A673 (cell line): ENCODE data around the gene MBD3L2. TPM values are rescaled to one million over a fixed set of nuclear protein-coding genes. Genes with fewer than 3 reads are reported as not detected.
"Not testable (repeated sequence)": the region's sequence is repeated elsewhere in the genome, so short reads cannot be mapped to it uniquely, and the experiment has no call there.

Experiments used
- Bru-seq: library from RNA; stranded (reverse); fragments of 400-500 nt; gene quantifications from one replicate; lab custom pipeline; 2021; lab: Mats Ljungman, UMichigan
- BruChase-seq, 2 experiments: library from RNA; stranded (reverse); fragments of 400-500 nt; gene quantifications; one replicate each; lab custom pipeline; 2021; lab: Mats Ljungman, UMichigan
- BruUV-seq: library from RNA; stranded (reverse); fragments of 400-500 nt; replicated peaks from 2 replicates; lab custom pipeline; 2021; lab: Mats Ljungman, UMichigan
- CTCF ChIA-PET: fragments of 300-600 bp; sonication (Branson Sonifier 250); formaldehyde crosslinking; loops from one replicate; lab custom pipeline; 2022; ENCODE audit warnings: antibody characterized with exemption; lab: Charles Lee
- POLR2A ChIA-PET: fragments of 300-600 bp; sonication (Branson Sonifier 250); formaldehyde crosslinking; loops from one replicate; lab custom pipeline; 2022; ENCODE audit warnings: antibody characterized with exemption; ENCODE audit not compliant: low non-redundant PET; lab: Charles Lee
- DNase-seq: peaks from one replicate; pipeline ENCODE4 v3.0.0-alpha.2; 2015; ENCODE audit warnings: low spot score
- H3K27ac ChIP-seq: fragments of 200-600 bp; sonication (generic); 2 replicates; pipeline ENCODE4 v1.5.1; 2016; ENCODE audit warnings: mixed run types, low read depth, mild to moderate bottlenecking, mixed read lengths, antibody characterized with exemption, low read length; ENCODE audit not compliant: poor library complexity, severe bottlenecking
- H3K27me3 ChIP-seq: fragments of 200-600 bp; sonication (generic); replicated peaks from 2 replicates; pipeline ENCODE4 v1.6.1; 2017; ENCODE audit warnings: mixed run types, low read depth, mild to moderate bottlenecking, mixed read lengths, antibody characterized with exemption, low read length; ENCODE audit not compliant: insufficient read depth, poor library complexity
- H3K36me3 ChIP-seq: fragments of 200-600 bp; sonication (generic); 2 replicates; pipeline ENCODE4 v1.6.1; 2016; ENCODE audit warnings: mixed run types, mild to moderate bottlenecking, mixed read lengths, antibody characterized with exemption, low read length; ENCODE audit not compliant: insufficient read depth, poor library complexity, severe bottlenecking
- H3K4me1 ChIP-seq: fragments of 200-600 bp; sonication (generic); 2 replicates; pipeline ENCODE4 v1.6.1; 2017; ENCODE audit warnings: mixed run types, mild to moderate bottlenecking, mixed read lengths, antibody characterized with exemption, low read length; ENCODE audit not compliant: insufficient read depth, poor library complexity, severe bottlenecking
- H3K4me3 ChIP-seq: fragments of 200-600 bp; sonication (generic); 2 replicates; pipeline ENCODE4 v1.5.1; 2016; ENCODE audit warnings: low read depth, mixed run types, mild to moderate bottlenecking, mixed read lengths, low read length; ENCODE audit not compliant: poor library complexity, severe bottlenecking
- H3K9me3 ChIP-seq: fragments of 200-600 bp; sonication (generic); 2 replicates; pipeline ENCODE4 v1.6.1; 2016; ENCODE audit warnings: mixed run types, low read depth, mild to moderate bottlenecking, mixed read lengths, antibody characterized with exemption, low read length; ENCODE audit not compliant: poor library complexity, severe bottlenecking
- EZH2 ChIP-seq: fragments of 200-600 bp; sonication (generic); IDR thresholded peaks from 2 replicates; pipeline ENCODE4 v1.6.1; 2017; ENCODE audit warnings: borderline replicate concordance, low read depth, mild to moderate bottlenecking, mixed read lengths, antibody characterized with exemption, low read length; ENCODE audit not compliant: poor library complexity, severe bottlenecking
- intact Hi-C: fragments of 100-400 bp; cut with micrococcal nuclease; formaldehyde crosslinking; loops from one replicate; pipeline ENCODE4 v1.10.0; 2022; ENCODE audit not compliant: unreplicated experiment
- long read RNA-seq: library from polyadenylated mRNA; stranded (forward); transcript quantifications from one replicate; pipeline ENCODE4 v2.0.0, GENCODE V29; 2022
- total RNA-seq: library from RNA; stranded (reverse); gene quantifications from 2 replicates; pipeline ENCODE4 v1.2.3, GENCODE V29; 2021
- TF ChIP-seq, protein P1 (sequence below): fragments of 300-800, 200-600 bp; sonication (generic); conservative IDR thresholded peaks from 2 replicates; pipeline ENCODE4 v1.5.1; 2017; ENCODE audit warnings: low read depth, mild to moderate bottlenecking, antibody characterized with exemption, low read length, moderate library complexity, mixed read lengths

MBD3L2 gene
- total RNA-seq = 1.0 TPM in 1 of 2 replicates, not detected in the other
- not detected for Bru-seq, nascent RNA
- not detected for BruChase-seq, experiment 1, labeled RNA remaining after a 2-hour chase
- BruChase-seq, experiment 2, labeled RNA remaining after a 6-hour chase = not detected
- long read RNA-seq, partial matches to known transcripts = 0 of 1 reads
- long read RNA-seq, other reads (novel, unspliced or antisense) = 0 of 1 reads

DNA sequence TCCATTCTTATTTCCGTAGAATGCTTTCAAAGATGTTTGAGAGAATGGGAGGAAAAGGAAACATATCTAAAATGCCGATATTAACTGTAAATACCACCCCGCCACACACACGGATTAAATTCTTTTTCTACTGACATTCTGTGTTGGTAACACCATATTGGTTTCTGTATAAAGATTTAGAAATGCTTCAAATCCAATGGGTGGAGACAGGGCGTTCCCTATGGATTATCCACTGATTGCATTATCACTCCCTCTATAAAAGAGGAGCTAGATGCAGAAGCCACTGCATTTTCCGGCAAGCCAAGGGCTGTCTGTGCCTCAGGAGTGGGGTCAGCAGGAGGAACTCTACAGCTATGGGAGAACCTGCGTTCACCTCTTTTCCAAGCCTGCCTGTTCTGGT, at the start of gene MBD3L2:
TSS of gene MBD3L2 (plus strand) at position 301 of the 400 bp plus-strand sequence. CDS start at position 354, 53 bp downstream.
- POLR2A ChIA-PET, intact Hi-C loops, BruUV-seq, DNase-seq, H3K27ac ChIP-seq, H3K36me3 ChIP-seq, H3K9me3 ChIP-seq, CTCF ChIA-PET, H3K27me3 ChIP-seq, H3K4me1 ChIP-seq, H3K4me3 ChIP-seq: not testable (repeated sequence)

DNA sequence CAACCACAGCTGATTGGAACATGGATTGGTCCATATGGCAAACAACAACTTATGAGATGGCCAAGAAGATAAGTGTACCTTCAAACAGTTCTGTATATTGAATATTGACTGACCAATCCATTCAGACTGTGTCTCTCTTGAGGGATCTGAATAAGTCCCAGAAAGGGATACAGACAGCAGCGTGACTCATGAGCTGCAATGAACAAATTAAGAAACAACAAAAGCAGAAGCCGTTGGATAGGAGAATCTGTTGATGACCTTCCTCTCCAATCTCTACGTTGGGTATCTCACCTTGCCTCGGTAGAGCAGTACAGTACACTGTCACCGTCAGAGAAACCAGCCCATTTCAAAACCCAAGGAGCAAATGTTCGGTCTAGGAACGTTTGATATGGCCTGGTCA, 49.2 kb upstream of the MBD3L2 start:
- Histone ChIP-seq H3K4me3 (no peak overlapping the region), H3K36me3 (no peaks in the 10 kb centered on the region), H3K9me3 (no peaks in the 10 kb centered on the region), H3K27me3 (no peaks in the 10 kb centered on the region), H3K27ac (no peak overlapping the region), H3K4me1 (no peaks in the 10 kb centered on the region)
- ChIA-PET POLR2A (no interaction called here), CTCF (no interaction called here)
- BruUV-seq = no TSS peak
- no peak for DNase-seq
- TF ChIP-seq, protein P1, sequence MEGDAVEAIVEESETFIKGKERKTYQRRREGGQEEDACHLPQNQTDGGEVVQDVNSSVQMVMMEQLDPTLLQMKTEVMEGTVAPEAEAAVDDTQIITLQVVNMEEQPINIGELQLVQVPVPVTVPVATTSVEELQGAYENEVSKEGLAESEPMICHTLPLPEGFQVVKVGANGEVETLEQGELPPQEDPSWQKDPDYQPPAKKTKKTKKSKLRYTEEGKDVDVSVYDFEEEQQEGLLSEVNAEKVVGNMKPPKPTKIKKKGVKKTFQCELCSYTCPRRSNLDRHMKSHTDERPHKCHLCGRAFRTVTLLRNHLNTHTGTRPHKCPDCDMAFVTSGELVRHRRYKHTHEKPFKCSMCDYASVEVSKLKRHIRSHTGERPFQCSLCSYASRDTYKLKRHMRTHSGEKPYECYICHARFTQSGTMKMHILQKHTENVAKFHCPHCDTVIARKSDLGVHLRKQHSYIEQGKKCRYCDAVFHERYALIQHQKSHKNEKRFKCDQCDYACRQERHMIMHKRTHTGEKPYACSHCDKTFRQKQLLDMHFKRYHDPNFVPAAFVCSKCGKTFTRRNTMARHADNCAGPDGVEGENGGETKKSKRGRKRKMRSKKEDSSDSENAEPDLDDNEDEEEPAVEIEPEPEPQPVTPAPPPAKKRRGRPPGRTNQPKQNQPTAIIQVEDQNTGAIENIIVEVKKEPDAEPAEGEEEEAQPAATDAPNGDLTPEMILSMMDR = no peak
- TF ChIP-seq EZH2 = no peak
- intact Hi-C loops = no loop called here

DNA sequence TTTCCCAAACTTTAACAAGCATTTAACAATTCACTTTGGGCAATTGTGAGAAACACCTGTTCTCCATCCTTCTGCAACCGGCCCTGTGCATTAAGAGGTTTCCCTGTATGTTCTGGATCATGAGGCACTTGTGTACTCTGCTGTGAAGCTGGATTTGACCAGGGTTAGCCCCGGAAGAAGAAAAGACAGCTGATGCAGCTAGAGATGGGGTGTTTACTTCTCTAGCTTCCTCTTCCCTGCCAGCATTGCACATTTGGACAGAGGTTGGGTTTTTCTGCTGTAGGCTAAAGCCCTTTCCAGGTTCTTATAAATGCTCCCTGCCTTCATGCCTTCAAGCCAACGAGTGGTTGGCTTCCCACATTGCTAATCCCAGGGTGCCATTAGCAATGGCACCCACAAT, 48.8 kb upstream of the MBD3L2 start:
- no peak for DNase-seq
- Histone ChIP-seq H3K27me3 (no peaks in the 10 kb centered on the region), H3K4me3 (no peak overlapping the region), H3K4me1 (no peaks in the 10 kb centered on the region), H3K36me3 (no peaks in the 10 kb centered on the region), H3K27ac (no peak overlapping the region), H3K9me3 (no peaks in the 10 kb centered on the region)
- POLR2A ChIA-PET = no interaction called here
- no peak for TF ChIP-seq EZH2
- intact Hi-C loops = no loop called here
- CTCF ChIA-PET = no interaction called here
- no TSS peak for BruUV-seq

DNA sequence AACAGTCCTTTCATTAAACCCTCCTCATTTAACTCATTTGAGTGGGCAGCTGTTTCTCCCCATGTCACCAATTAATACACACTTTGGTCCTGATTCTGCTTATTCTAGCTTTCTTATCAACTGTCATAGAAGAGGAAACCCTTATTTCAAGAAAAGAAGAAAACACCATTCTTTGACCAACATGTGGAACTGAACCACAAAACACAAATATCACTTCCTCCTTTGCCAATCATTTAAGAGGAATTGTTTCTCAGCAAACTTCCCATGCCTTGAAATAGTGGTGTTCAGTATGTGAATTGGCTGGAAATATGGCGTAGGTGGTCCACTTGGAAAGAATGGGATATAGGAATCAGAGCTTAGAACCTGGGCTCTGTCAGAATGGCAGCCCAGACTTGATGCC, 48.3 kb upstream of the MBD3L2 start:
- no peaks in the 10 kb centered on the region for H3K27me3 ChIP-seq
- no peak for TF ChIP-seq EZH2
- TF ChIP-seq, protein P1 = no peak
- H3K27ac ChIP-seq = no peak overlapping the region
- H3K36me3 ChIP-seq = no peaks in the 10 kb centered on the region
- no TSS peak for BruUV-seq
- H3K9me3 ChIP-seq = no peaks in the 10 kb centered on the region
- POLR2A ChIA-PET = no interaction called here
- H3K4me3 ChIP-seq = no peak overlapping the region
- intact Hi-C loops = no loop called here
- no peak for DNase-seq
- H3K4me1 ChIP-seq = no peaks in the 10 kb centered on the region
- CTCF ChIA-PET = interaction anchor here (0.6 to 0.7 kb wide), 2 partner anchors 308 to 782 kb away, joined by 5 to 6 read pairs; no protein-coding TSS in a partner anchor
